ENCODE results near the gene EVC.
"Not testable (repeated sequence)": the region's sequence is repeated elsewhere in the genome, so short reads cannot be mapped to it uniquely, and the experiment has no call there.

The EVC gene

GRCh38 chr4:5851637-5852301 lies 140.8 kb downstream of the EVC start:
- Histone ChIP-seq H3K27ac (no peak overlapping the region), H3K4me3 (no peak overlapping the region), H3K36me3 (no peaks in the 10 kb centered on the region), H3K27me3 (no peaks in the 10 kb centered on the region), H3K9me3 (peaks cover 0 to 9% (median 0%) of the 10 kb centered on the region in 3 donors), H3K4me1 (no peaks in the 10 kb centered on the region)
- intact Hi-C loops (cut with DNase I; ENCODE audit: low total_unique reads), result no loop called here
- TF ChIP-seq CTCF (IDR thresholded peaks at IDR 0.05), result no peak
- no peak for DNase-seq

- DNase-seq, result no peak
These were observed 141.7 kb downstream of the EVC start for GRCh38 chr4:5852523-5853202.

GRCh38 chr4:5854929-5855328 lies 143.9 kb downstream of the EVC start:
- no peak for TF ChIP-seq CTCF (IDR thresholded peaks at IDR 0.05)
- Histone ChIP-seq H3K4me1 (no peaks in the 10 kb centered on the region), H3K27ac (no peak overlapping the region), H3K9me3 (no peaks in the 10 kb centered on the region), H3K36me3 (no peaks in the 10 kb centered on the region), H3K4me3 (no peak overlapping the region), H3K27me3 (no peaks in the 10 kb centered on the region)
- intact Hi-C loops (cut with DNase I; ENCODE audit: low total_unique reads), result no loop called here
- DNase-seq, result no peak

More at GRCh38 chr4:5852523-5853202, 141.7 kb downstream of the EVC start:
- intact Hi-C loops (cut with DNase I; ENCODE audit: low total_unique reads), result no loop called here
- no peaks in the 10 kb centered on the region for H3K27me3 ChIP-seq
- H3K9me3 ChIP-seq, result peaks cover 0 to 3% (median 0%) of the 10 kb centered on the region in 3 donors
- H3K36me3 ChIP-seq, result no peaks in the 10 kb centered on the region
- no peak for TF ChIP-seq CTCF (IDR thresholded peaks at IDR 0.05)
- H3K4me1 ChIP-seq, result no peaks in the 10 kb centered on the region
- no peak overlapping the region for H3K27ac ChIP-seq
- no peak overlapping the region for H3K4me3 ChIP-seq

GRCh38 chr4:5856362-5856761 lies 145.4 kb downstream of the EVC start:
- H3K36me3 ChIP-seq; intact Hi-C loops (cut with DNase I; ENCODE audit: low total_unique reads); DNase-seq: not testable (repeated sequence)

GRCh38 chr4:5857199-5857598 lies 146.2 kb downstream of the EVC start:
- H3K4me3 ChIP-seq, result no peak overlapping the region
- DNase-seq, result no peak
- H3K9me3 ChIP-seq, result no peaks in the 10 kb centered on the region
- intact Hi-C loops (cut with DNase I; ENCODE audit: low total_unique reads), result no loop called here
- no peak for TF ChIP-seq CTCF (IDR thresholded peaks at IDR 0.05)
- no peaks in the 10 kb centered on the region for H3K4me1 ChIP-seq
- no peaks in the 10 kb centered on the region for H3K36me3 ChIP-seq
- no peak overlapping the region for H3K27ac ChIP-seq
- H3K27me3 ChIP-seq, result peaks cover 0 to 4% of the 10 kb centered on the region in 2 donors

More at GRCh38 chr4:5856362-5856761, 145.4 kb downstream of the EVC start:
- H3K4me1 ChIP-seq, H3K27me3 ChIP-seq, H3K9me3 ChIP-seq, H3K27ac ChIP-seq, H3K4me3 ChIP-seq: not testable (repeated sequence)

- no peaks in the 10 kb centered on the region for H3K4me1 ChIP-seq
- H3K27ac ChIP-seq, result no peak overlapping the region
- intact Hi-C loops (cut with DNase I; ENCODE audit: low total_unique reads), result no loop called here
- H3K4me3 ChIP-seq, result no peak overlapping the region
- no peak for TF ChIP-seq CTCF (IDR thresholded peaks at IDR 0.05)
- H3K27me3 ChIP-seq, result peaks cover 0 to 5% of the 10 kb centered on the region in 2 donors
- no peaks in the 10 kb centered on the region for H3K9me3 ChIP-seq
- DNase-seq, result no peak
- no peaks in the 10 kb centered on the region for H3K36me3 ChIP-seq
These were observed 147.2 kb downstream of the EVC start for GRCh38 chr4:5858020-5858769.
